Measurements from ENCODE around the gene PARVG.

The PARVG gene

GRCh38 chr22:44247923-44248892 lies 67.5 kb downstream of the PARVG start:
- no peak for DNase-seq

GRCh38 chr22:44248926-44249325 lies 68.2 kb downstream of the PARVG start:
- DNase-seq = no peak

GRCh38 chr22:44249376-44250147 lies 68.8 kb downstream of the PARVG start:
- no peak for DNase-seq

- no peak for DNase-seq
These were observed 74.1 kb downstream of the PARVG start for GRCh38 chr22:44254811-44255210.

- DNase-seq = no peak
These were observed 75.4 kb downstream of the PARVG start for GRCh38 chr22:44256085-44256484.

GRCh38 chr22:44256556-44257485 lies 76.1 kb downstream of the PARVG start:
- DNase-seq = no peak
